HepG2 (cell line): Measurements from ENCODE around the gene DYDC2. TPM values are rescaled to one million over a fixed set of nuclear protein-coding genes. Genes with fewer than 3 reads are reported as not detected.

ENCODE experiments used
- ATAC-seq: fragments of 200-7000 bp; cut with Tn5 transposase; 3 replicates; pipeline ENCODE4 v1.9.1; 2020; ENCODE audit warnings: mild to moderate bottlenecking, moderate library complexity
- BruUV-seq: library from RNA; stranded (reverse); fragments of 400-500 nt; replicated peaks from 2 replicates; lab custom pipeline; 2021; lab: Mats Ljungman, UMichigan
- CTCF ChIA-PET: fragments of 300-600 bp; formaldehyde crosslinking; extraction: SDS; loops from one replicate; lab custom pipeline; 2021; ENCODE audit warnings: low total read pairs, inconsistent platforms, low intra/inter-chr PET ratio; lab: Yijun Ruan, JAX
- POLR2A ChIA-PET: fragments of 350-600 bp; sonication (Branson Sonifier 250); formaldehyde crosslinking; loops from one replicate; lab custom pipeline; 2020; ENCODE audit warnings: antibody characterized with exemption, inconsistent platforms; lab: Yijun Ruan, JAX
- DNase-seq: peaks from one replicate; pipeline ENCODE4 v3.0.0-alpha.2; 2015; ENCODE audit warnings: low spot score
- FAIRE-seq: peaks from 3 replicates; lab custom pipeline; 2011; peaks lifted over from hg19 to GRCh38; lab: Jason Lieb, UNC
- H2AFZ ChIP-seq: one replicate; pipeline ENCODE4 v1.6.1; 2011; ENCODE audit warnings: low read length, inconsistent platforms
- H3K27ac ChIP-seq: fragments of 300-600 bp; 3 replicates; pipeline ENCODE4 v1.8.0; 2011; ENCODE audit warnings: mixed run types, mild to moderate bottlenecking, mixed read lengths, low read length, inconsistent platforms; ENCODE audit not compliant: insufficient read depth; ENCODE audit errors: extremely low read length
- H3K27me3 ChIP-seq, 2 experiments: fragments of 200-600 bp in 1 of 2; 2 replicates in 1 of 2; 3 replicates in 1 of 2; pipeline versions ENCODE4 v1.6.0 to v1.8.0; 2011; ENCODE audit warnings: low read length in 2 of 2, mild to moderate bottlenecking in 2 of 2, moderate library complexity in 2 of 2, inconsistent platforms in 1 of 2; ENCODE audit not compliant: insufficient read depth in 2 of 2, control insufficient read depth in 1 of 2
- H3K36me3 ChIP-seq, 2 experiments: fragments of 200-600 bp in 1 of 2; replicated peaks in 1 of 2; 2 replicates in 1 of 2; 3 replicates in 1 of 2; pipeline versions ENCODE4 v1.5.1 to v1.8.0; 2011; ENCODE audit warnings: low read length in 2 of 2, inconsistent platforms in 1 of 2; ENCODE audit not compliant: insufficient read depth in 2 of 2, control insufficient read depth in 1 of 2
- H3K4me1 ChIP-seq: 2 replicates; pipeline ENCODE4 v1.5.1; 2012; ENCODE audit warnings: low read length, inconsistent platforms; ENCODE audit not compliant: insufficient read depth
- H3K4me2 ChIP-seq: 2 replicates; pipeline ENCODE4 v1.6.0; 2011; ENCODE audit warnings: low read depth, low read length, inconsistent platforms
- H3K4me3 ChIP-seq, 3 experiments: fragments of 200-600 bp in 1 of 3; sonication (generic), shearing (Covaris generic) in 1 of 3; replicated peaks in 1 of 3; 2 replicates each; pipeline ENCODE4 v1.5.1; 2011 to 2016; ENCODE audit warnings: low read length in 3 of 3, inconsistent platforms in 2 of 3, low read depth in 2 of 3, mild to moderate bottlenecking in 2 of 3, control low read depth in 1 of 3, mixed read lengths in 1 of 3; ENCODE audit not compliant: insufficient read depth in 1 of 3
- H3K79me2 ChIP-seq: one replicate; pipeline ENCODE4 v1.6.1; 2011; ENCODE audit warnings: low read length, inconsistent platforms; ENCODE audit not compliant: insufficient read depth
- H3K9ac ChIP-seq: 2 replicates; pipeline ENCODE4 v1.6.0; 2011; ENCODE audit warnings: mild to moderate bottlenecking, low read depth, low read length, inconsistent platforms; ENCODE audit not compliant: insufficient read depth
- H3K9me3 ChIP-seq: 2 replicates; pipeline ENCODE4 v1.5.1; 2012; ENCODE audit warnings: mild to moderate bottlenecking, low read length
- H4K20me1 ChIP-seq: 2 replicates; pipeline ENCODE4 v1.6.0; 2011; ENCODE audit warnings: inconsistent platforms, mild to moderate bottlenecking, low read length, moderate library complexity; ENCODE audit not compliant: insufficient read depth
- ATRX ChIP-seq: sonication (generic); formaldehyde crosslinking; IDR thresholded peaks from 2 replicates; pipeline ENCODE4 v1.4.0; 2020; ENCODE audit warnings: missing genetic modification reagents, borderline replicate concordance
- CEBPB ChIP-seq: IDR thresholded peaks from 2 replicates; pipeline ENCODE4 v1.6.1; 2011; ENCODE audit warnings: low read depth, low read length, improper control_type of control experiment, borderline replicate concordance
- CEBPG ChIP-seq: IDR thresholded peaks from 2 replicates; pipeline ENCODE4 v1.6.1; 2016
- FLYWCH1 ChIP-seq: sonication (generic); formaldehyde crosslinking; IDR thresholded peaks from 2 replicates; pipeline ENCODE4 v1.8.1; 2023; ENCODE audit warnings: mild to moderate bottlenecking, missing genetic modification reagents
- HDAC2 ChIP-seq: sonication (generic); formaldehyde crosslinking; IDR thresholded peaks from 2 replicates; pipeline ENCODE4 v1.4.0; 2020; ENCODE audit warnings: missing genetic modification reagents
- HNF4G ChIP-seq, 2 experiments: sonication (generic) in 1 of 2; formaldehyde crosslinking in 1 of 2; IDR thresholded peaks; 2 replicates each; pipeline versions ENCODE4 v1.4.0 to v1.6.1; 2011 to 2020; ENCODE audit warnings: borderline replicate concordance in 2 of 2, low read depth in 2 of 2, mild to moderate bottlenecking in 2 of 2, low read length in 1 of 2, missing genetic modification reagents in 1 of 2, moderate library complexity in 1 of 2
- ISL2 ChIP-seq: sonication (generic); formaldehyde crosslinking; IDR thresholded peaks from 2 replicates; pipeline ENCODE4 v1.5.0; 2020; ENCODE audit warnings: missing genetic modification reagents
- MYC ChIP-seq: sonication (generic); formaldehyde crosslinking; IDR thresholded peaks from 2 replicates; pipeline ENCODE4 v1.9.0; 2021; ENCODE audit warnings: missing genetic modification reagents, borderline replicate concordance
- NFATC3 ChIP-seq: sonication (generic); formaldehyde crosslinking; IDR thresholded peaks from 2 replicates; pipeline ENCODE4 v1.5.1; 2020; ENCODE audit warnings: mild to moderate bottlenecking, missing genetic modification reagents
- RFXANK ChIP-seq: IDR thresholded peaks from 2 replicates; pipeline ENCODE4 v1.6.1; 2016
- TOPORS ChIP-seq: sonication (generic); formaldehyde crosslinking; IDR thresholded peaks from 2 replicates; pipeline ENCODE4 v1.8.0; 2023; ENCODE audit warnings: mild to moderate bottlenecking, missing genetic modification reagents
- ZFY ChIP-seq: sonication (generic); formaldehyde crosslinking; IDR thresholded peaks from 2 replicates; pipeline ENCODE4 v1.4.0; 2020; ENCODE audit warnings: missing genetic modification reagents
- ZNF747 ChIP-seq: sonication (generic); formaldehyde crosslinking; IDR thresholded peaks from 2 replicates; pipeline ENCODE4 v1.8.1; 2023; ENCODE audit warnings: missing genetic modification reagents, mild to moderate bottlenecking, borderline replicate concordance
- WGBS: methylation state at CpG from one replicate; pipeline ENCODE4 v1.1.6; 2017; ENCODE audit warnings: low lambda C conversion rate; 5-methylcytosine and 5-hydroxymethylcytosine counted together
- in situ Hi-C: cut with HindIII; loops from 2 replicates; pipeline ENCODE4 v1.10.0; 2017; ENCODE audit warnings: low pct_unique_long_range_greater_than_20kb; ENCODE audit not compliant: extremely low pct_ligation_motif_present
- intact Hi-C: fragments of 100-400 bp; cut with micrococcal nuclease; formaldehyde crosslinking; loops from one replicate; pipeline ENCODE4 v1.10.0; 2022; ENCODE audit not compliant: unreplicated experiment
- polyA plus RNA-seq, 8 experiments: library from polyadenylated mRNA; depleted of rRNA in 3 of 8; stranded (reverse) in 7 of 8; unstranded in 1 of 8; fragments of >200 nt; fragmentation: Illumina TruSeq in 4 of 8; extraction: Trizol in 4 of 8; gene quantifications; 2 replicates each; pipeline versions ENCODE4 v1.2.1 to v1.2.3, GENCODE V29; 2011 to 2016; ENCODE audit warnings: low read depth in 4 of 8, missing spikeins in 1 of 8, mixed read lengths in 1 of 8; ENCODE audit not compliant: insufficient read depth in 1 of 8
- total RNA-seq, 5 experiments: library from RNA; depleted of rRNA; stranded (reverse); fragments of >200 nt; fragmentation: Illumina TruSeq; extraction: Trizol; gene quantifications; 2 replicates each; pipeline ENCODE4 v1.2.3, GENCODE V29; 2016; ENCODE audit warnings: low read depth in 1 of 5

The DYDC2 gene
- total and polyA plus RNA-seq, 2 of the 13 experiments (the other 11 are each of a cell fraction or from before 2014, with no cell fraction given) = 0.98 to 2.3 TPM

DNA sequence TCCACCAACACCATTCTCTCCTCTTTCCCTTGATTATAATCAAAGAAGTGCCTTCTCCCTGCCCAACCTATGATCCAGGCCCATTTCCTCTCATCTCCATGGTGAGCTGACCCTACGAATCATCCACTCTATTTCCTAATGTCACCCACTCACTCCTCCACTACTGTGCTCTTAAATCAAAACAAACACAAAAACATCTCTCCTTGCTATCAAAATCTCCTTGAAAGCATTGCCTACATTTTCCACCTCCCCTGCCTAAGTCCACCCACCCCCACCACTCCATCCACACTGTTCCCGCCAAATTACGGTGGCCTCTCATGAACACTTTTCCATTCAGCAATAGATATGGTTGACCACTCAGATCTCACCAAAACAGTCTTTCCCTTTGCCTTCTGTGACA, 5.4 kb upstream of the DYDC2 start:
- H3K4me2 ChIP-seq = no peak overlapping the region
- FAIRE-seq = no peak
- H3K79me2 ChIP-seq = no peaks in the 10 kb centered on the region
- intact Hi-C loops = no loop called here
- H3K4me1 ChIP-seq = no peaks in the 10 kb centered on the region
- ChIA-PET CTCF (no interaction called here), POLR2A (no interaction called here)
- no TSS peak for BruUV-seq
- no peak for TF ChIP-seq ZNF747
- no peak for TF ChIP-seq FLYWCH1 (CRISPR knock-in tag)
- no peak for TF ChIP-seq CEBPG
- TF ChIP-seq TOPORS (CRISPR knock-in tag) = no peak
- no peak for TF ChIP-seq NFATC3 (CRISPR knock-in tag)
- no peak for TF ChIP-seq RFXANK
- H3K27me3 ChIP-seq = no peaks in the 10 kb centered on the region
- no peaks in the 10 kb centered on the region for H4K20me1 ChIP-seq
- no peak overlapping the region for H3K27ac ChIP-seq
- no peak for DNase-seq
- in situ Hi-C loops = no loop called here
- 91% methylated on average over 3 of the region's 3 CpGs for WGBS
- H3K36me3 ChIP-seq = no peaks in the 10 kb centered on the region
- no peak overlapping the region for H3K9ac ChIP-seq
- H2AFZ ChIP-seq = no peak overlapping the region
- H3K4me3 ChIP-seq = no peak overlapping the region
- no peak for ATAC-seq
- H3K9me3 ChIP-seq = no peaks in the 10 kb centered on the region

DNA sequence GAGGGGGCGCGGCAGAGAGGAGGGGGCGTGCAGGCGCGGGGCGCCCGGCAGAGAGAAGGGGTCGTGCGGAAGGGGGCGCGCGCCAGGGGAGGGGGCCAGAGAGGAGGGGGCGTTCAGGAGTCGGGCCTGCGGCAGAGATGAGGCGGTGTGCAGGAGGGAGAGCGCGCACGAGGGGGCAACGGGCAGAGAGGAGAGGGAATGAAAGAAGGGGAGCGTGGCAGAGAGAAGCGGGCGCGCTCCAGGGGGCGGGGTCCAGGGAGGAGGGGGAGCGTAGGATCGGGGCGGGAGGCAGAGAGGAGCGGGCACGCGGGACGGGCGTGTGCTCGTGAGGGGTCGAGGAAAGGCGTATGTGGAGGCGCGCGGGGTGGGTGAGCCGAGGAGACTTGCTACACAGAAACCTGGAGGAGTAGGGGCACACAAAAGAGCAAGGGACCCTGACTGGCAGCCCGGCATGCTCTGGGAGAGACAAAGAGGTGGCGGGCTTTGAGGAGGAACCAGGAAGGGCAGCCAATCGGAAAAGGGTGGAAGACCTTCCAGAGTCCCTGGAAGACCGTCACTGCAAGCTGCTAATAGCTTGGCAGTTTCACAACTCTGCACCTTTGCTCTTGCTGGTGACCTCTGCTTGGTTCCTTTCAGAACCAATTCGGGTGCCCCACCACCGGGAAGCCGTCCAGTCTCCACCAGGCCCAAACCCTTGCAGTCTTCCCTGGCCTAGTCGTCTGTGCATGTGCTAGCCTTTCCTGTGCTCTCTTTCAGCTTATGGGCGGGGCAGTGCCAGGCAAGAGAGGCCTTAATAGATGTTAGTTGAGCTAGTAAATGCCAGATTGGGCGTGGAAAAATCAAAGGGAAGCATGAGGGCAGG, 639 bp downstream of the DYDC2 start:
- no peak for TF ChIP-seq ATRX
- 0 out of 2 replicates have a peak, but pooled peaks have one; percentile 30 for TF ChIP-seq HNF4G (IDR thresholded peaks at IDR 0.05; ENCODE audit: borderline replicate concordance, low read depth, low read length)
- no peak for TF ChIP-seq HNF4G (CRISPR knock-in tag; IDR thresholded peaks at IDR 0.05; ENCODE audit: borderline replicate concordance, low read depth)
- TF ChIP-seq CEBPB = peak; percentile 8; the same call in 1 of the 2 replicates
- TF ChIP-seq ZFY (CRISPR knock-in tag) = 0 out of 2 replicates have a peak, but pooled peaks have one; percentile 24
- no peak for TF ChIP-seq HDAC2 (CRISPR knock-in tag)
- TF ChIP-seq ISL2 = no peak
- 0 out of 2 replicates have a peak, but pooled peaks have one; percentile 17 for TF ChIP-seq MYC (CRISPR knock-in tag)
- TF ChIP-seq, all 625 proteins: peak for 4
- Histone ChIP-seq H2AFZ (no peak overlapping the region), H3K9ac (no peak overlapping the region), H3K9me3 (no peaks in the 10 kb centered on the region), H3K27ac (no peak overlapping the region), H3K4me2 (peak overlapping the region; percentile 47), H3K4me3 (no peak overlapping the region; a peak in 1 of 6 replicates), H4K20me1 (no peaks in the 10 kb centered on the region), H3K36me3 (no peaks in the 10 kb centered on the region), H3K79me2 (no peaks in the 10 kb centered on the region), H3K27me3 (no peaks in the 10 kb centered on the region), H3K4me1 (peaks cover 15% of the 10 kb centered on the region)
- ChIA-PET CTCF (no interaction called here), POLR2A (no interaction called here)
- 86% methylated on average over 47 of the region's 50 CpGs for WGBS
- DNase-seq (no peak), FAIRE-seq (no peak), ATAC-seq (peak; percentile 67)
- no TSS peak for BruUV-seq
- in situ Hi-C loops = no loop called here
- intact Hi-C loops = no loop called here
